Epithelial cell of esophagus (primary cell): Measurements from ENCODE around the gene ERO1A.
A peak's percentile ranks its signal among the peaks of the same experiment; 100 is the strongest.

Experiments used
- DNase-seq: peaks from one replicate; pipeline ENCODE4 v3.0.0; 2010; ENCODE audit warnings: low read depth
- H3K4me3 ChIP-seq: 2 replicates; pipeline ENCODE4 v1.5.1; 2011; ENCODE audit warnings: mild to moderate bottlenecking, low read length, control low read depth
- TF ChIP-seq, protein P1 (sequence below): IDR thresholded peaks from 2 replicates; pipeline ENCODE4 v1.5.1; 2011; ENCODE audit warnings: low read depth, mild to moderate bottlenecking, low read length, control low read depth, inconsistent platforms; ENCODE audit not compliant: insufficient read depth; ENCODE audit errors: missing control alignments

Gene ERO1A

DNA sequence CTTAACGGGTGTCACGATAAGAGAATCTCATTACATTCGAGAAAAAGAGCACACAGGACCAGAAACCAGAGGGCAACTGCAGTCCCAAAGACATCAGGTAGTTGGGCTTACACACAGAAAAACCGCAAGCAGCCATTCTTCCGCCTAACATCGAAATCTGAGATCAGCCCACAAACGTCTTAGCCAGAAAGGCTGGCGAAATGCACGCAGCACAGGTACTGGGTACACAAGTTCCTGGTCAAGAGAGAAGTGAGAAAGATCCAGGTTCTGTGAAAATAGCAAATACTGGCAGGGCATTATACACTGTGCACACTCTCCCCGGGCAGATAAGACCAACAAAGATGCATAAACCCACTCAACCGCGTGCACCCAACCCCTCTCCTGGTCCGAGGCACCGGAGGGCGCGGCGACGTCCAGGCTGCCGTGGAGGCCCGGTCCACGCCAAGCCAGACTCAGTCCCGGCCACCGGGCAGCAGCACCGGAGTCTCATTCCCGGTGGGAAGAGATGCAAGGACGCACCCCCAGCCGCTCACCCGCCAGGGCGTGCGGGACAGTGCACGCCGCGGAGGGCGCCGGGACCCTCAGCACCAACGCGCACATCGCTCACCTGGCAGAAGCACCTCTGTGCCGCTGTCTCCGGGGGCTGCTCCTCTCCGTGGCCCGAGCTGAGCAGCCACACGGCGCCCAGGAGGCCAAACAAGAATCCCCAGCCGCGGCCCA is 437 bp downstream of the ERO1A start:
- peak; percentile 71 for DNase-seq

DNA sequence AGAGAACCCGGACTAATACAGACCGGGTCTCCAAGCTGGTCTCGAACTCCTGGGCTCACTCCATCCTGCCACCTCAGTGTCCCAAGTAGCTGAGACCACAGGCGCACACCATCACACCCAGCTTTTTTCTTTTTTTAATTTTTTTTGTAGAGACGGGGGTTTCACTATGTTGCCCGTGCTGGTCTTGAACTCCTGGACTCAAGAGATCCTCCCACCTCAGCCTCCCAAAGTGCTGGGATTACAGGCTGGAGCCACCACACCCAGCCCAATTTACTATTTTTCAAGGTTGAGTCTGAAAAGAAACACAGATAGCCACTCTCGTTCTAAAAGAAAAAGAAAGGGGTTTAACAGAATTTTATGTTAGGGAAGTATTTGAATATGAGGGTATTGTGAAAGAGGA is 1.8 kb downstream of the ERO1A start:
- no peak overlapping the region for H3K4me3 ChIP-seq
- DNase-seq: no peak
- TF ChIP-seq, protein P1, sequence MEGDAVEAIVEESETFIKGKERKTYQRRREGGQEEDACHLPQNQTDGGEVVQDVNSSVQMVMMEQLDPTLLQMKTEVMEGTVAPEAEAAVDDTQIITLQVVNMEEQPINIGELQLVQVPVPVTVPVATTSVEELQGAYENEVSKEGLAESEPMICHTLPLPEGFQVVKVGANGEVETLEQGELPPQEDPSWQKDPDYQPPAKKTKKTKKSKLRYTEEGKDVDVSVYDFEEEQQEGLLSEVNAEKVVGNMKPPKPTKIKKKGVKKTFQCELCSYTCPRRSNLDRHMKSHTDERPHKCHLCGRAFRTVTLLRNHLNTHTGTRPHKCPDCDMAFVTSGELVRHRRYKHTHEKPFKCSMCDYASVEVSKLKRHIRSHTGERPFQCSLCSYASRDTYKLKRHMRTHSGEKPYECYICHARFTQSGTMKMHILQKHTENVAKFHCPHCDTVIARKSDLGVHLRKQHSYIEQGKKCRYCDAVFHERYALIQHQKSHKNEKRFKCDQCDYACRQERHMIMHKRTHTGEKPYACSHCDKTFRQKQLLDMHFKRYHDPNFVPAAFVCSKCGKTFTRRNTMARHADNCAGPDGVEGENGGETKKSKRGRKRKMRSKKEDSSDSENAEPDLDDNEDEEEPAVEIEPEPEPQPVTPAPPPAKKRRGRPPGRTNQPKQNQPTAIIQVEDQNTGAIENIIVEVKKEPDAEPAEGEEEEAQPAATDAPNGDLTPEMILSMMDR: no peak

More for the DNA sequence above, 437 bp downstream of the ERO1A start:
- TF ChIP-seq, protein P1: no peak
- peak overlapping the region; percentile 94 for H3K4me3 ChIP-seq

DNA sequence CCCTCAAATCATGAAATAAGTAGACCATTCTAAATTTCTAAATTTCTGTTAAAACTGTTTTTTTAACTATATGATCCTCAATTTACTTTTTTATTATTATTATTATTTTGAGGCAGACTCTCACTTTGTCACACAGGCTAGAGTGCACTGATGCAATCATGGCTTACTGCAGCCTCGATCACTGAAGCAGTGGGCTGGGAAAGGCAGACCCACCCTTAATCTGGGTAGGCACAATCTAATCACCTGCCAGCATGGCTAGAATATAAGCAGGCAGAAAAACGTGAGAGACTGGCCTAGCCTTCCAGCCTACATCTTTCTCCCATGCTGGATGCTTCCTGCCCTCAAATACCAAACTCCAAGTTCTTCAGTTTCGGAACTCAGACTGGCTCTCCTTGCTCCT is 2.3 kb downstream of the ERO1A start:
- no peak for DNase-seq
- TF ChIP-seq, protein P1: no peak
- no peak overlapping the region for H3K4me3 ChIP-seq

DNA sequence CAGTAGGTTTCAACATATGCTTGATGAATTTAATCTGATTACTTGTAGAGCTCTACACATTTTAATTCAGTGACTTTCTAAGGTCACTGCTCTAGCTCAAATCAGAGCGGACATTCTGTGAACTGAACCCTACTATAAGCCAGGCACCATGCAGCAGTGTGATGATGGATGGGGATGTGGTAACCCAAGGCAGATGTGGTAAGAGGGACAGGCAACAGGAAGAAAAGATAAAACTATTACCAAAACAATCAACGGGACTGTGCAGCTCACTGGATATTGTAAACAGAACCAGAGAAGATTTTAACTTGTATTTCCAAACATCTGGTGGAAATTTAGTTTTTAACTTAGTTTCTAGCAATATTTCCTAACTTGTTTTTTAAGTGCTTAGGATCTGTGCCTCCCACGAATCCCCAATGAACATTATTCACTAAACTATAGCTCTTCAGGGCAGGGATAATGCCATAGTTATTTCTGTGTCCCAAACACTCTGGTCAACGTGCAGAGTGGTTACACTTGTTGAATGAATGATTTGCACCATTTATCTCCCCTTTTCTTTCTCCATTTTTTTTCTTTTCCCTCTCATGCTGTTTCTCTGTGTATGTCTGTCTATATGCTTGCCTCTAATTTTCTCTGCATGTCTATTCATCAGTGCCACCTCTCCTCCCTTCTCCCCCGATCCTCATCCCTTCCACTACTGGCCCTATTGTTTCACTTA is 3.0 kb downstream of the ERO1A start:
- peak; percentile 57 for DNase-seq
- H3K4me3 ChIP-seq: no peak overlapping the region

DNA sequence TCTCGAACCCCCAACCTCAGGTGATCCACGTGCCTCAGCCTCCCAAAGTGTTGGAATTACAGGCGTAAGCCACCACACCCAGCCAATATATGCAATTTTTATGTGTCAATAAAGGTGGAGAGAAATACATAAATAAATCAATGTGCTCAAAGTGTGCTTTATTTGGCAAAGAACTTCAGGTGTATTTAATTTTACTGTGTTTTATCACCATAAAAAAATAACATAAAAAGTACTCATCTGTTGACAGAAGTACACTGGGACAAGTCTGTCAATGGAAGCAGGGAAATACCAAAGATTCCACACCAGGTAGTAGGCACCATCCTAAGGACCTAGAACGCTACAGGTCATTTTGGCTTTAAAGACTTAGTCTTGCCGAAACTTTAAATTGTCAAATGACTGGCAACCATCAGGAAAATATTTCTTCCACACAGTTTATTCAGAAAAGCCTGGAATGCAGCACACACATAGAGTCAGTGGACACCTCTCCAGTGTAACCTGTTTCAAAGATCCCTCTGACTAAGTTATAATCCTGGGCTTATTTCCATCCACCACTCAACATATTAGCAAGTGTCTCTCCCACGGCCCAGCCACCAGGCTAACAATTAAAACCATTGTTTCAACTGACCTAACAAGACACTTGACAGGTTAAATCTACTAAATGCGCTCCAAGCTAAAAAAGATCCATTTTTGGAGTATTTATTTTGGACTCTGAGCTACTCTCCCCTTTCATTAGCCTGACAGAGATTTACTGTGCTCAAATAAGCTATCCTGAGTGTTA is 4.2 kb downstream of the ERO1A start:
- peak; percentile 38 for DNase-seq
- TF ChIP-seq, protein P1: no peak
- H3K4me3 ChIP-seq: no peak overlapping the region

More for the DNA sequence above, 3.0 kb downstream of the ERO1A start:
- TF ChIP-seq, protein P1: no peak

DNA sequence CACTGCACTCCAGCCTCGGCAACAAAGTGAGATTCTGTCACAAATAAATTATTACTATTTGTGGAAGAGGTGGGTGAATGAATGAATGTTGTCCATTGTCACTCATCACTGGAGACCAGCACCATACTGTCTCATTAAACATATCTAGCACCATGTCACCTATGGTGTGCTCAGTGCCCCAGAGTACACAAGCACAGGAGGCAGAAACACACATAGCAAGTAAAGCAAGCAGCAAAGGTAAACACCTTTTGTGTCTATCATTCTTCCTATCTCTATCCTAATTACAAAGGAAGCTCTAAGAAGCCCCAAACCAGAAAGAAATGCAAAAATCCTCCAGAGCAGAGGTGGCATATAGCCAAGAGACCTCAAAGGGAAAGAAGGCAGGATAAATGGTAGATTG is 9.2 kb downstream of the ERO1A start:
- no peak overlapping the region for H3K4me3 ChIP-seq

More for the DNA sequence above, 9.2 kb downstream of the ERO1A start:
- TF ChIP-seq, protein P1: no peak
- DNase-seq: no peak
